ENCODE data around the gene CTSW.

Gene CTSW

GRCh38 chr11:65865550-65866172 is 14.0 kb upstream of the CTSW start:
- no peak for TF ChIP-seq CTCF (IDR thresholded peaks at IDR 0.05; ENCODE audit: low read depth, low read length)
- H3K4me3 ChIP-seq (ENCODE audit: low read depth, low read length), result no peak overlapping the region

- no peak for TF ChIP-seq CTCF (IDR thresholded peaks at IDR 0.05; ENCODE audit: low read depth, low read length)
- no peak overlapping the region for H3K4me3 ChIP-seq (ENCODE audit: low read depth, low read length)
Observed at GRCh38 chr11:65866509-65867283, 12.9 kb upstream of the CTSW start.

- TF ChIP-seq CTCF (IDR thresholded peaks at IDR 0.05; ENCODE audit: low read depth, low read length), result no peak
- H3K4me3 ChIP-seq (ENCODE audit: low read depth, low read length), result no peak overlapping the region
Observed at GRCh38 chr11:65867284-65868071, 12.2 kb upstream of the CTSW start.

GRCh38 chr11:65868076-65868667 is 11.5 kb upstream of the CTSW start:
- TF ChIP-seq CTCF (IDR thresholded peaks at IDR 0.05; ENCODE audit: low read depth, low read length), result no peak
- H3K4me3 ChIP-seq (ENCODE audit: low read depth, low read length), result no peak overlapping the region

GRCh38 chr11:65868907-65869306 is 10.7 kb upstream of the CTSW start:
- H3K4me3 ChIP-seq (ENCODE audit: low read depth, low read length), result no peak overlapping the region
- TF ChIP-seq CTCF (IDR thresholded peaks at IDR 0.05; ENCODE audit: low read depth, low read length), result no peak

GRCh38 chr11:65869643-65870306 is 9.9 kb upstream of the CTSW start:
- no peak for TF ChIP-seq CTCF (IDR thresholded peaks at IDR 0.05; ENCODE audit: low read depth, low read length)

More at GRCh38 chr11:65869643-65870306, 9.9 kb upstream of the CTSW start:
- H3K4me3 ChIP-seq (ENCODE audit: low read depth, low read length), result no peak overlapping the region

All from WI38 (cell line).